ENCODE measurements around the gene F7. TPM values are rescaled to one million over a fixed set of nuclear protein-coding genes. Genes with fewer than 3 reads are reported as not detected.

The F7 gene
- total and polyA plus RNA-seq, 4 donors, result 0.04 to 0.26 (median 0.14) TPM

GRCh38 chr13:113145496-113145895, 39.9 kb downstream of the F7 start:
- WGBS, 2 donors, result 84 to 85% methylated on average over 12 of the region's 12 CpGs
- no peaks in the 10 kb centered on the region for H3K27me3 ChIP-seq (ENCODE audit: control insufficient read depth in 3 of 3, insufficient read depth in 3 of 3, low read length in 2 of 3)

GRCh38 chr13:113145911-113146598, 40.5 kb downstream of the F7 start:
- Histone ChIP-seq H3K9ac (ENCODE audit: insufficient read depth in 1 of 2, low read length in 2 of 2) (no peak overlapping the region), H3K36me3 (ENCODE audit: control insufficient read depth in 4 of 4, insufficient read depth in 4 of 4, low read length in 4 of 4) (no peaks in the 10 kb centered on the region), H3K4me1 (ENCODE audit: control insufficient read depth in 5 of 5, insufficient read depth in 5 of 5, low read length in 5 of 5) (no peaks in the 10 kb centered on the region), H3K27ac (ENCODE audit: low read depth in 1 of 2, low read length in 1 of 2) (no peak overlapping the region), H3K9me3 (ENCODE audit: control insufficient read depth in 4 of 4, insufficient read depth in 3 of 4, low read length in 3 of 4) (no peaks in the 10 kb centered on the region), H3K4me3 (no peak overlapping the region), H3K27me3 (ENCODE audit: control insufficient read depth in 3 of 3, insufficient read depth in 3 of 3, low read length in 2 of 3) (no peaks in the 10 kb centered on the region)
- WGBS, 2 donors, result 89 to 93% methylated on average over 15 of the region's 15 CpGs
- ATAC-seq (ENCODE audit: insufficient read depth, low FRiP score), result no peak
- DNase-seq, result no peak
- TF ChIP-seq CTCF (IDR thresholded peaks at IDR 0.05; ENCODE audit: control extremely low read depth, extremely low read depth), result no peak

More at GRCh38 chr13:113145496-113145895, 39.9 kb downstream of the F7 start:
- ATAC-seq (ENCODE audit: insufficient read depth, low FRiP score) (no peak), DNase-seq (no peak)
- H3K36me3 ChIP-seq (ENCODE audit: control insufficient read depth in 4 of 4, insufficient read depth in 4 of 4, low read length in 4 of 4), result no peaks in the 10 kb centered on the region
- no peaks in the 10 kb centered on the region for H3K9me3 ChIP-seq (ENCODE audit: control insufficient read depth in 4 of 4, insufficient read depth in 3 of 4, low read length in 3 of 4)
- H3K27ac ChIP-seq (ENCODE audit: low read depth in 1 of 2, low read length in 1 of 2), result no peak overlapping the region
- H3K9ac ChIP-seq (ENCODE audit: insufficient read depth in 1 of 2, low read length in 2 of 2), result no peak overlapping the region
- no peak for TF ChIP-seq CTCF (IDR thresholded peaks at IDR 0.05; ENCODE audit: control extremely low read depth, extremely low read depth)
- no peak overlapping the region for H3K4me3 ChIP-seq
- H3K4me1 ChIP-seq (ENCODE audit: control insufficient read depth in 5 of 5, insufficient read depth in 5 of 5, low read length in 5 of 5), result no peaks in the 10 kb centered on the region

- Histone ChIP-seq H3K4me3 (no peak overlapping the region), H3K9ac (ENCODE audit: insufficient read depth in 1 of 2, low read length in 2 of 2) (no peak overlapping the region), H3K27me3 (ENCODE audit: control insufficient read depth in 3 of 3, insufficient read depth in 3 of 3, low read length in 2 of 3) (peaks cover 0 to 3% (median 0%) of the 10 kb centered on the region in 3 donors), H3K27ac (ENCODE audit: low read depth in 1 of 2, low read length in 1 of 2) (no peak overlapping the region), H3K4me1 (ENCODE audit: control insufficient read depth in 5 of 5, insufficient read depth in 5 of 5, low read length in 5 of 5) (peaks cover 0 to 1% (median 0%) of the 10 kb centered on the region in 5 donors), H3K36me3 (ENCODE audit: control insufficient read depth in 4 of 4, insufficient read depth in 4 of 4, low read length in 4 of 4) (no peaks in the 10 kb centered on the region), H3K9me3 (ENCODE audit: control insufficient read depth in 4 of 4, insufficient read depth in 3 of 4, low read length in 3 of 4) (no peaks in the 10 kb centered on the region)
- ATAC-seq (ENCODE audit: insufficient read depth, low FRiP score) (no peak), DNase-seq (no peak)
- TF ChIP-seq CTCF (IDR thresholded peaks at IDR 0.05; ENCODE audit: control extremely low read depth, extremely low read depth), result no peak
- 87 to 89% methylated on average over 9 of the region's 9 CpGs for WGBS, 2 donors
These were observed 41.2 kb downstream of the F7 start for GRCh38 chr13:113146750-113147149.
